GM19351 (cell line): Measurements from ENCODE around the gene C14orf93.
A peak's percentile ranks its signal among the peaks of the same experiment; 100 is the strongest.
"Not testable (repeated sequence)": the region's sequence is repeated elsewhere in the genome, so short reads cannot be mapped to it uniquely, and the experiment has no call there.

ENCODE experiments used
- ATAC-seq: cut with Tn5 transposase; IDR thresholded peaks from one replicate; pipeline ENCODE4 v1.9.1; 2021; ENCODE audit warnings: mild to moderate bottlenecking, moderate library complexity; ENCODE audit not compliant: unreplicated experiment

C14orf93 gene

DNA sequence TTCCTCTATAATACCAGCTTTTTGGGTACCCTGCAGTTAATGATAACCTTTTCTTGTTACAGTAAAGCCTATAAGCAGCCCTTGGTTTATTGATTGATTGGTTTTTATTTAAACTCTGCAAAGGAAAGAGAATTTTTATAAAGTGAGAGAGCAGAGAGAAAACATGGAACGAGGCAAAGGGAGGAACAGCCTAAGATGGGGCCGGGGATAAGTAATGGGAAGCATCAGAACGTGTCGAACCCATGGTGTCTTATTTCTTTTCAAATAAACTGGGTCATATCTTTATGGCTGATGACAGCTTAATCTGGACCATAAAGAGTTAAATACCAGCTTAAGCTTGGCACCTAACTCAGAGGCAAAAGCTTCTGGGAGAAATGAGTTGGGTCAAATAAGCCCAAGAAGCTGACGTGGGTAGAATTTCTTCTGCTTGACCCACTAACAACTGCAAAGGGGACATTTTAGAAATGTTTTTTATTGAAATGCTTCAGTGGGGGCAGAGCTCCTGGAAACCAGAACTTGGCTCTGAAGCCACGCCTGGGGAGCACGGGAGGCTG, 12.0 kb upstream of the C14orf93 start:
- no peak for ATAC-seq

DNA sequence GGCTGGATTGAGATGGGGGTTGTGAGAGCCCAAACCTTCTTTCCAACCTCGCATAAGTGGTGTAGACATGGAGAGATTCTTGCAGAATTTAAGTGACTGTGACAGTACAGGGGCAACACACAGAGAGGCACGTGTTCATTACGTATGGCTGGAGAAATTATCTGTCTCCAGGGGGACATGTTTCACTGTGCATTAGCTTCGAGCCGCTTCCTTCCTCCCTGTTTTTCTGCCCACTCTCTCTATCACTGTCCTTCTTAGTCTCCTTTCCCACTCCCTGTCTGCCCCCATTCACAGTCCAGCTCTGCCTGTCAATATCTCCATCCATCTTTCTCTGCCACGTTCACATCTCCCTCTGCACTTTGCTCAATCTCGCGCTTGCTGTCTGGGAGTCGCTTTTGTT, 11.5 kb upstream of the C14orf93 start:
- ATAC-seq: no peak

DNA sequence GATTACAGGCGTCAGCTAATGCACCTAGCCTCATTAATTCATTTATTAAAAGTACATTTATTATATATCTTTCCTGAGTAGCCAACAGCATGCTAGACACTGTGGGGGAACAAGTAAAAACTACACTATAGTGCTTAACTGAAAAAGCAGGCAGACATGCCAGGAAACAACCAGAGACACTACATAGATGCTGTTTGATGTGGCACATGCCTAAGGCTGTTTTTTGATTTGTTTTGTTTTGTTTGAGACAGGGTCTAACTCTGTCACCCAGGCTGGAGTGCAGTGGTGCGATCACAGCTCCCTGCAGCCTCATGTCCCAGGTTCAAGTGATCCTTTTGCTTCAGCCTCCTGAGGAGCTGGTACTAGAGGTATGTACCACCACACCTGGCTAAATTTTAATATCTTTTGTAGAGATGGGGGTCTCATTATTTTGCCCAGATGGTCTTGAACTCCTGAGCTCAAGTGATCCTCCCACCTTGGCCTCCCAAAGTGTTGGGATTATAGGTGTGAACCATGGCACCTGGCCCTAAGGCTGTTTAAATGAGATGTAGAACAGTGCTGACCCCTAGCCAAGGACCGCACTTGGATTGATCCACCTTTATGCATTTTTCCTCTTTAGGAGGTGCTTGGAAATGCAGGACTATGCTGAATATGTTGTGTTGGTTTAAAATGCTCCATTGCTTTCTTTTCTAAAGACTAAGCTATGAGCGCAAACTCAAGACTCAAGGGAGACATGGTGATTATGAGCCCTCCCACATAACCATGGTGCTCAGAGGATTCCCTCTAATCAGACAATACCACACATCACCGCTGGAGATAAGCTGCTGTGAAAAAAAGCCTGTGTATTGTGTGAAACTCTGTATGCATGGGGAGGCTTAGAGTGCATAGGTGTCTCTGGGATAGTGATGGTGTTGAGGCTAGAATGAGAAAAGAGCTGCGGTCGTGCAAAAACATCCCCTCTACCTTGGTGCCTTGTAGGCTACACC, 10.5 kb upstream of the C14orf93 start:
- no peak for ATAC-seq

DNA sequence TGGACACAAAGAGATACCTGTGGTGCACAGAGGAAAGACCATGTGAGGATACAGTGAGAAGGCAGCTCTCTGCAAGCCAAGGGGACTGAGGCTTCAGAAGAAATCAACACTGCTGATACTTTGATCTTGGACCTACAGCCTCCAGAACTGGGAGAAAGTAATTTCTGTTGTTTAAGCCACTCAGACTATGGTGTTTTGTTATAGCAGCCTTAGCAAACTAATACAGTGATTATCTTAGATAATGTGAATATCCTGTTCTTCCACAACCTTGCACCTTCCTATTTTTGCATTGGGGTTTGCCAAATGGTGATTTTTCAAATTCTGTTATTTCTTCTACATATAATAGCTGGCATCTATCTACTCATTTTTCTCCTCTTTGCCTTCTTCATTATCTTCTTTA, 8.2 kb upstream of the C14orf93 start:
- no peak for ATAC-seq

DNA sequence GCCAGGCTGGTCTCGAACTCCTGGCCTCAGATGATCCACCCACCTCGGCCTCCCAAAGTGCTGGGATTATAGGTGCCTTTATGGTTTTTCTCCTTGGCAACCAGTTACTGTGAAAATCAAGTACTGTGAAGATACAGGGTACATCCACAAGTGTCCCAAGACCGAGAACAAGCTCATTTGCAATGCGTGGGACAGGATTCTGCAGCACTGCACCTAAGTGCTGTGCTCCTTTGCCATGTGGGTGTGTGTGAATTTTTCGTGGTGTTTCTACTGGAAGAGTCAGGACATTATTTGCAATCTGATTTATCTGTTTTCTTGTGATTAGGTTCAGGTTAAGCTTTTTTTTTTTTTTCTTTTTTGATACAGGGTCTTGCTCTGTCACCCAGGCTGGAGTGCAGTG, 7.1 kb upstream of the C14orf93 start:
- ATAC-seq: no peak

DNA sequence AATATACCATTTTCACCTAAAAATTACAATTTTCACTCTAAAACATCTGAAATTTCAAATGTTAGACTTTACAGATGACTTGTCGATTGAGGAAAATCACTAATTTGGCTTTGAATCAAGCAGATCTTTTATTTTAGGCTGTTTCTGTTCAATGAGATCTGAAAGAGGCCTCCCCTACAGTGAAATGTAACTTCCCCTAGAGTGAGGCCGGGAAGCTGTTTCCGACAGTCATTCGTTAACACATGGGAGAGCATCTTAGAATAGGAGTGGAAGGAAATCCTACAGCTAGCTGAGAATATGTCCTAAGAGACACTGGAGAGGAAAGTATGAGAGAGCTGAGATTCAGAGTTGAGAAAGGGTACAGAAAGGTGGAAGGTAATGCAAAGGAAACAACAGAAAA, 5.7 kb upstream of the C14orf93 start:
- no peak for ATAC-seq

DNA sequence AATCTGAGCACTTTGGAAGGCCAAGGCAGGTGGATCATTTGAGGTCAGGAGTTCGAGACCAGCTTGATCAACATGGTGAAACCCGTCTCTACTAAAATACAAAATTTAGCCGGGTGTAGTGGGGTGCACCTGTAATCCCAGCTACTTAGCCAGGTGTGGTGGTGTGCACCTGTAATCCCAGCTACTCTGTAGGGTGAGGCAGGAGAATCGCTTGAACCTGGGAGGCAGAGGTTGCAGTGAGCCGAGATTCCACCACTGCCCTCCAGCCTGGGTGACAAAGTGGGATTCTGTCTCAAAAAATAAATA, 3.8 kb upstream of the C14orf93 start:
- ATAC-seq: not testable (repeated sequence)

DNA sequence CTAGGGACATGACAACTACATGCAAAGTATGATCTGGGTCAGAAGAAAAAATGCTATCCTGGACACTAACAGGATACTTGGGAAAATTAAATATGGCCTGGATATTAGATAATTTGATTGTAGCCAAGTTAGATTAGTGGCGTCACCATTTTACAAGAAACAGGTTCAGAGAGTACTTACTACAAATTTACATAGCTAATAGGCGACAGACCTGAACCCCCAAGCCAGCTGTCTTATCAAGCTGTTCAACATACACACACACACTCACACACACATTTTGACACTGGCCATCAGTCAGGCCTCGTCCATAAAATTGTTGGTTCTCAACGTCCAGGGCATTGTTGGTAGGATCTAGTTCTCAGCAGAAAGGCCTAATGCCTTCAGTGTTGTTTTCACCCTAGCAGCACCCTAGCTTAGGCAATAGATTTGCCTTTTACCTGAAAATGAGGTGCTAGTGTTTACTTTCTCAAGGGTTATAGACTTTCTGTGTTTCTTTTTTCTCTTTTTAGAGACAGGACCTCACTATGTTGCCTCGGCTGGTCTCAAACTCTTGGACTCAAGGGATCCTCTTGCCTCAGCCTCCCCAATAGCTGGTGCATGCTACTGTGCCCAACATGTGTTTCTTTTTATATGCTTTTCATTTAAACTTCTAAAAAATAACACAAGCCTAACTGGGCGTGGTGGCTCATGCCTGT, 3.3 kb upstream of the C14orf93 start:
- no peak for ATAC-seq

DNA sequence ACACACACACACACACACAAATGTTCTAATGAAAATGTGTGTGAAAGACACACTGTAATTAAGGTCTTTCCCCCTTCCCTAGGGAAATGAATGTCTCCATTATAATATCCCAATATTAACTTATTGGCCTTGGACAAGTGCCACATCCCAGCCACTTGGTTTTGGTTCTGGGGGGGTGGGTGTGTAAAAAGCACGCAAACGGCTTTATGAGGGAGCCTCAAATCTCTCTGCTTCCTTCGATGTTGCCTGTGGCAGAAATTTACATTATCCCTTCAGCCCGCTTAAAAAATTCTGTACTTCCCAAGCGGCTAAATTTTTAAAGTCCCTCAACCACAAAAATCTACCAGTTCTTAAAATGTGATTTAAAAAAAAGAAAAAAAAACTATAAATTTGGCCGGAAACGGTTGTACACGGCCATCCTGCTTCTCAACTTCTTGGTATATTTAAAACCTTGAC, 432 bp downstream of the C14orf93 start:
- ATAC-seq: no peak

DNA sequence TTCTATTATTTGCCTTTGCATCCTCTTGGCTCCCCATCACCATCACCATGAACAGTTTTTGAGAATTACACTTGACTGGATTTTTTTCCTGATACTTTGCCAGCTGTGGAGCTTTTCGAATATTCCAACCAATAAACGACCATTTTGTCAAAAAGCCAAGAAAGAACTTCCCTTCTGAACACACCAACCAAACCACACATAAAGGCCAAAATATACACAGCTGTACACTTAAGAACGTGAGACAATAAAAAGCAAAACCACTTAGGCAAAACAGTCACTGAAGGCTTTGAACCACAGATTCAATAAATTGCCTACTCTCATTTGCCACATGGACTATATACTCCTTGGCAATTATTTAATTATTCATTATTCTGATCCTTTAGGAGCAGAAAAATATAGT, 1.1 kb downstream of the C14orf93 start:
- no peak for ATAC-seq

DNA sequence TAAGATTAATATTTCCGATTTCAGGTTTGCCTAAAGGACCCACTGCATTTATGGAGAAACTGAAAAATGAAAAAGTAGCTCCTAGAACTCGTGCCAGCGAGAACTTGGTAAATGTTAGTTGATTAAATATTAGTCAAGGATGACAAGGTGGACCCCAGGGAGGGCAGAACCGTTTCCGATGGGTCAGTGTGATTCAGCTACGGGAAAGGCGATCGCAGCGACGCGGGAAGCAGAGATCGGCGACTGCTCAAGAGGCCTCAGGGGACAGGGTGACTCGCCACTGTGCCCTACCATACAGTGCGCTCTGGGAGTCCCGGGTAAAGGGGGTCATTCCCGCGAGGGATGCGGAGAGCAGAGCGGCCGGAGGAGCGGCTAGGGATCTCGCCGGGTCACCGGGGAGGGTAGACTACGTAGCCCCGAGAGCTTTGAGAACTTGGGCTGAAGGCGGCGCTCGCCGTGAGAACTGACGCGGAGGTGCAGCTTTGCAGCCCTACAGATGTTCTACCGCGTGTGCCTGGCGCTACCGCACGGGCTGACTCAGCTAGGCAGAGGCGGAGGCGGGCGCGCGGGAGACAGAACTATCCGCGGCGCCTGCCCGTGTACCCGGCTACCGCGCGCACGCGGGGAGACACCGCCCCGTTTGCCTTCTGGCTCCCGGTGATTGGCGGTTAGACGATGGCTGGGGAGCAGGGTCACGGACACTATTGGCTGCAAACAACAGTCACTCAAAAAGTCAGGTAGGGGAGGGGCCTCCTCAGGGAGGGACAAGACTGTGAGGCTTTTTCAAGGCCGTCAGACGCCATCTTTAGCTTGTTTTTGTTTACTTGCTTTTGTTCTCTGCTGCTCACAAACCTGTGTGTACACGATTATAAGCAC, 3.2 kb downstream of the C14orf93 start:
- ATAC-seq: peak; percentile 96

DNA sequence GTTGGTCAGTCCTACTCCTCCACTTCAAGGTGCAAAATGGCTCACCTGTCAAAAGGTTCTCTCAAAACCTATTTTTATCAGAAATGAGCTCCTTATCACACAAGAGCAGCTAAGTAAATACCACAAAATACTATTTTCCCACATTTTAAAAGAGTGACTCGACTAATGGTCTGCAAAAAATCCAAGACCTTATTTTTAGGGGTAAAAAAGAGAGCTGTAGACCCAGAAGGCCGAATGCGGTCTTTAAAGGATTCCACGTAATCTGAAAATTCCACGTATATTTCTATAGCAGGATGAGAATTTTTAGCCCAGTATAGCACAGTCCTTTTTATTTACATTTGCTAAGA, 3.8 kb downstream of the C14orf93 start:
- no peak for ATAC-seq

DNA sequence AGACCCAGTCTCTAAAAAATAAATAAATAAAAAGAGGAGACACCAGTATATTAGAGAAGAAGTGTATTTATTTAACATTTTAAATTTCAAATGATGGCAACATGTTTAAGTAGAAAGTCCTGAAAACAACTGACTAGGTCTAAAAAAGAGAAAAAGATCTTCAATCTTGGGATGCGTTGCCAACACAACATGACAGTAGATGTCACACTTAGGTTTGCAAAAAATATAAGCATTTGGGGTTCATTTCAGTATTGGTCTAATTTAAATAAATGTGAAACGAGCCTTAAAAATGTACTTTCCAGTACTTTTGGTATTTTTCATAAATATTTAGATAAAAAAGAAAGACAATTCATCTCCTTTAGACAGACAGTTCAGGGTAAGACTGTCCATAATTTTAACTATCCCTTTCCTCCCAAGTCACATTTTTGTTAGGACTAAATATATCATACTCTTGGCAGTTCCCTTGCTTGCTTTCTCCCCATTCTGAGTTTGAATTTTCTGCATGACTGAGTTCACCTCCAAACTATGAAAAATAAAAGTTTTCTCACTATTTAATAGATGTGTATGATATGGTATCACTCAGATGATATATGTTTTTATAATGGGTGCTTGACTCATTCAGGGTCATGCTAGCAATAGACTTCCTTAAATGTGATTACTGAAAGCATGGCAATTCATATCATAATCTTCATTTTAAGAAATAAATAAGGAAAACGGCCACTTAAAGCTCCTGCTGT, 4.3 kb downstream of the C14orf93 start:
- no peak for ATAC-seq

DNA sequence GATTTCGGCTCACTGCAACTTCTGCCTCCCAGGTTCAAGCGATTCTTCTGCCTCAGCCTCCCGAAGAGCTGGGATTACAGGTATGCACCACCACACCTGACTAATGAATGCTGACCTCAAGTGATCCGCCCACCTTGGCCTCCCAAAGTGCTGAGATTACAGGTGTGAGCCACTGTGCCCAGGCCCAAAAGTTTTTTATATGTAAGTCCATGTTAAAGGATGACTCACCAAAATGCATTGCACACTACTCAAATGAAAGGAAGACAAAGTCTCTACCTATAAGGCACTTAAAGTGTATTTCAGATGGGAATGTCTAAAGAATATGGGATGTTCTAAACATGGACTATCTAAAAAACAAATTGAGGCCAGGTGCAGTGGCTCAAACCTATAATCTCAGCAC, 5.7 kb downstream of the C14orf93 start:
- not testable (repeated sequence) for ATAC-seq

DNA sequence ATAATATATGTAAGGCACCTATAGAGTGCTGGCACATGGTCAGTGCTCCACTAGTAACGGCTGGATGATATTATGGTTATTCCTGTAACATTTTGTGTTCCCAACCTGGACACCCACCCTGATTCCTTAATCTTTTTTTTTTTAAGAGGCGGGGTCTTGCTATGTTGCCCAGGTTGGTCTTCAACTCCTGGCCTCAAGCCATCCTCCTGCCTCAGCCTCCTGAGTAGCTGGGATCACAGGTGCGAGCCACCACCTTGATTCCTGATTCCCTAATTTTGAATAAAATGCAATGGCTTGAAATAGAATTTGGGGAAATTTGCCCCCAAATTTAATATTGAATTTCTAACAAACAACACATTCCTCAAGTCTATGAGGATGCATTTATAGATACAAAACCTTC, 7.4 kb downstream of the C14orf93 start:
- no peak for ATAC-seq

DNA sequence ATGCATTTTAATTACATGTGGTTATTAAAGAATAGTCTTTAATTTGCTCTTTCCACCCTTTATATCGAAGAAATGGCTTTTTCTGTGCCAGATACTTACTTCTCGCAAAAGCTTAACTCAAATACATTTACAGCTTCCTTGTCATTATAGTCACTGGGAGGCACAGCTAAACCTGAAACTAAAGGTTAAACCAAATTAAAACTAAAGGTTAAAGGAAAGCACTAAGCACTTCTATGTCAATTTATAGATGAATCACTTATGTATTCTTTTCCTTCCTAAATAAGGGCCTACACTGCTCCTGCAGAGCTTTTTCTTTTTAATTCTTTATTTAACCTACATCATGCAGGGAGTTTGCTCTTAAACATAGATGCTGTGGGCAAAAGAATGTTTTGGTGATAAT, 9.1 kb downstream of the C14orf93 start:
- ATAC-seq: no peak

DNA sequence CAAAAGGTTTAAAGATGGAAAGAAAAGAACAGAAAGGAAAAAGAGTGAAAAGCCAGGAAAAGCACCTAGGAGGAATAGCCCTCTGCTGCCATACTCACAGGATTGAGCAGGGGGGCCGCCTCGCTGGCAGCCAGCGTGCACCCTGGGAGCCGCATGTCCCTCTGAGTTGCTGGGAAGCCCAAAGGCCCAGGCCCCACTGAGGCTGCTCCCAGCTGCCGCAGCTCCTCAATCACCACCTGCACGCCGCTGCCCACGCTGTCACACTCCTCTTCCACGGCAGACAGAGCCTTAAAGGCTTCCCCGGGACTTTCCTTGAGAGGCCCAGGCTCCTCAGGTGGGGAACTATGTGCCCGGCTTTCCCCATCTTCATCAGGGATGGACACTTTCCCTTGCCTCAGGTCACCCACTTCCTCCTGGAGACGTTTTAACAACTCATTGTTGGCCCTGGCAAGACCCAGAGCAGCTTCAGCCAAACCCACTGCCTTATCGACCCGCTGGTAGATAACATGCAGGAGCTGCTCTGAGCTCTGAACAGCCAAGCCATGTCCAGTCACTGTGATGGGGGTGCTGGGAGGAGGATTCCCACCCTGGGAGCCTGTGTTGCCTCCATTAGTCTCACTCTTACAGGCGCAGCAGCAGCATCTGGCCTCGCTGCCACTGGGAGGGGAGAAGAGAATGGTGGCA, 11.5 kb downstream of the C14orf93 start:
- ATAC-seq: no peak

DNA sequence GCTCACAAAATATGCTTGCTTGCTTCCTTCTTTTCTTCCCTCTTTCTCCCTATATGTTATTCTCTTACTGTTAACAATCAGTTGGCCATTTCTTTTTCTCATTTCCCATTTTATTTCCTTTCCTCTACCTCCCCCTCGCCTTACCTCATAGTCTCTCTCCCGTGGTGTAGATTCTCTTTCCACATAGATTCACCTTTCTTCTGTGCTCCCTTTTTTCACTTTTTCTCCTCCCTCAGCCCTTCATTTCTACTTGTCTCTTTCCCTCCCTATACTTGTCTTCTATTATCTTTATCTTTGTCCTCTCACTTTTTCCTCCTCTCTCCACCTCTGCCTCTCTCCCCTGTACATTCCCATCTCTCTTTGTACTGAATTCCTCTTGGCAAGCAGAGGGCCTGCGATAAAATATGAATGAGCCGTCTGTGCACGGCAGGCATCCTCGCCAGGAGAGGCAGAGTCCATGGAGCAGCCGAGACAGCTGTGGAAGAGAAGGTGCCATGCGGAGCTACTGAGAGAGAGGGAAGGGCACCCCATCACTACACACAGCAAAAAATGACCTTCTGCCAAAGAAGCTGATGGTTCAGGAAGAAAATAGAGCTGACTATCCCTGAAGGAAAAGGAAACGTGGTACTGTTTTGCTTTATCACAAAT, 12.1 kb downstream of the C14orf93 start:
- ATAC-seq: no peak
